Stimulated activated CD8-positive, alpha-beta memory T cell treated with anti-CD3 and anti-CD28 coated beads, Interleukin-7, amount 100 ng/mL, for 24 hours (primary cell): ENCODE results near the gene ADGRL2.
"Not testable (repeated sequence)": the region's sequence is repeated elsewhere in the genome, so short reads cannot be mapped to it uniquely, and the experiment has no call there.

Source experiments
- DNase-seq: peaks from one replicate; pipeline ENCODE4 v3.0.0-alpha.2; 2020; ENCODE audit warnings: low read depth

The ADGRL2 gene

DNA sequence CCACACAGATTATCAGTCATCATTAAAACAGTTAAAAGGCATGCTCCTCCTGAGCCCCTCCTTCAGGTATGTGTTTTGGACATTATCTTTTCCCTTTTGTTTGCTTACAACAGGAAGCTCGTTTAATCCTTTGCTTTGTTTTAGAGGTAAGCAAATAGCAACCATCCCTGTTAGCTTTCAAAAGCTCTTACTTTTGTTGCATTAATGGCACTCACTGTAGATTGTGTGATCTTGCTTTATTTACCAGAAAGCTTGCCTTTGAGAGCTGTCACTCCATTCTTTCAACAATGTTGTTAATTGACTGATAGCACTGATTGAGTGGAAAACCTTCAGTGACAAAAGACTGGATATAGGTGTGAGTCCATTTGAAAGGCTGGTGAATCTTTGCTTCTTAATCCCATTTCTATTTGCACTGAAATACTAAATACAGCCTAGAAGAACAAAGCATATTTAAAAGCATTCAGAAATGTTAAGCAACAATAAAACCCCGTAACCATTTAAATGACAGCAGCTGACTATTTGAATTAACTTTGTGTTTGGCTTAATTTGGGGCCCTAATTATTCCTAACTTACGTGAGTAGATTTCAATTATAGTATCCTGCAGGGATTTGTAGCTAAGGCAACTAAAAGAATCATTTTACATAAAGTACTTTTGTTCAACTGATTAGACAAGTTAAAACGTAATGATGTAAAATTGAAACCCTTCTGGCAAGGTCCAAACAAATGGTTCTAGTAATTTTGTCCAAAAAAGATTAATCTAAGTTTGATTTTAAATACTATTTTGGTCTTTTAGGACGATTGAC is 48.3 kb downstream of the ADGRL2 start:
- no peak for DNase-seq

DNA sequence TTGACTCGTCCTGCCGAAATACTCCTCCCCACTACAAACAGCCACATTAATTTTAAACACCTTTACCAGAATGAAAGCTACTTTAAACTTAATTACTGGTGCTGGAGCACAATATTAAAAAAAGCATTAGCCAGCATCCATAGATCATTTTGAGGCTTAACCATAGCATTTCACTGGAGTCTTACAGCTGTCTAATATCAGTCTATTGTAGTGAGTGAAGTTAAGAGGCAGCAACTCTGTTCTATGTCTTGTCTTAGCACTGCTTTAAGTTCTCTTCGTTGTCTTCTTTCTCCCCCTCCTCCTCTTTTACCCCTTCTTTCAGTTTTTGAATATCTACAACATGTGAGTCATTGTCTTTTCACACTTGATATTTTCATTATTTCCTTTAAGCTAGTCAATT is 49.3 kb downstream of the ADGRL2 start:
- no peak for DNase-seq

DNA sequence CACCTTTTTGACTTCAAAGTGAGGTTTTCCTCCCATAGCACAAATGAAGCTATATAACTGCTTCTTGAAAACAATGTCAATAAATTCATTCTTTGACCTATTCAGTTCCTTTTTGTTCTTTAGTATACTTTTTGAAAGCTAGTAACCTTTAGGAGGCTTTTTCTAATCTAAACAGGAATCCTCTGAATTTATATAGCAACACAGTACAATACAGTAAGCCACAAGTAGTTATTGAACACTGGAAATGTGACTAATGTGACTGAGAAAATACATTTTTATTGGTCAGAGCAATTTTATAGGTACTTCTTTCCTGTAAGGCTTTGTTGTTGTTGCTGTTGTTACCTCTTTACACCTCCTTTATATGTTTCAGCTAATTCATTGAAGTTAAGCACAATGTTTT is 49.8 kb downstream of the ADGRL2 start:
- no peak for DNase-seq

DNA sequence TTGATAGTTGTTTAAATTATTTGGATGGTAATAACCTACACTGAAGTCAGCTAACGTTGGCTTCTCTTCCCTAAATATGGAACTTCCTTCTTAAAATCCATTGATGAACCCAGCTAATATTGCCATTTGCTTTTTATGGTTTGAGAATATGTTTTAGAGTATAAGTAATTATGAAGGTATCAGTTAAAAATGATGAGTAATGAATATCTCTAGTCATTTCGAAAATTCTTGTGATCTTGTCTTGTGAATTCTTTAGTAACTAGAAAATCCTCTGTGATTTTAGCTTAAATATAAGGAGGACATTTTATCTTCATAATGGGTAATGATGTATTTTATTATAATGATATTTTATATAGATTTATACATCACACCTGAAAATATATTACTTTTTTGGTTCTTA is 50.5 kb downstream of the ADGRL2 start:
- no peak for DNase-seq

DNA sequence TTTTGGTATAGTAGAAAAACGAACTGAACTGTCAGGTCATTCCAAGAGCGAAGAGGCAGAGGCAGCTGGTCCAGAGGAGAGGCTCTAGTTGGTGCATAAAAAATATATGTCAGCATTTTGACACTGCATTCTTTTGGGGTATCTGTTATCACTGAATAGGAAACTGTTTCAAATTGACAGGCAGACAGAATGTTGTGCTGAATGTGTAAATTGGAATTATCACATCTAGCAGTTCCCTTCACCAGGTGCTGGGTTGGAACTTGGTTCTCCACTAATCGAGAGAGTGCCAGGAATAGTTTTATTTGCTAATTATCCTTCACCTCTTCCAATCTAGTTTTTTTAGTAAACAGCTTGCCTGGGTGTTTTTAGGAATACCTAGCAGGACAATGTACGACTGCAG is 52.2 kb downstream of the ADGRL2 start:
- DNase-seq = no peak

DNA sequence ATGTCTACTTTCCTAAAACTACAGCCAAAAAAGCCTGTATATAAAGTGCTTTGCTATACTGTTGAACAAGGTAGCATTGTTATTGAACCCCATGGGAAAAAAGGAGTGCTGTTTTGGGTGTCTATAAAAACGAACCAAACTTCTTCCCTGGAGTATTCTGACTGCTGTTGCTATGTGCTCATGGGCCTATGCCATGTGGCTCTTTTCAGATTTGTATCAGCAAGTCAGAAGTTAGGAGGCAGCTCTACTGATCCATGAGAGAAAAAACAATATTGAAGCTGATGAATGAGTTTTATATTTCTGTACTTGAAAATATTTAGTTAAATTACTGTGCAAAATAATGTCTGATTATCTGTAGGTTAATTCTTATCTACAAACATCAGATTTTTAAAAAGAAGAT is 66.5 kb downstream of the ADGRL2 start:
- no peak for DNase-seq

DNA sequence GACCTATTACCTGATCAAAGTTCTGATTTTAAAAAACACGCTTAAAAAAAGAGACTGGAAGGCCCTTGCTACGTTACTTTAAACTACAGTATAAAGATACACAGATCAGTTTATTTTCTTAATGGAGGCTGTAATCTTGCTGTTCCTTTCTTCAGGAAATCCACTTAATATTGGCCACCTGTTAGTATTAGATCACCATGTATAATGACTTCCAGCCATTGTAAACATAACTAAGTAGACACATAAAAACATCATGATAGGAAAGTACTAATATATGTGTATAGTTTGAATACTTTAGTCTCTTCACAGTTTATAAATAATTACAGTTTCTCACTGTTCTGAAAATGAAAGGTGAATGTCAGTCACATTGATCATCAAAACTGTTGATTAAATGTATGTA is 68.6 kb downstream of the ADGRL2 start:
- no peak for DNase-seq

DNA sequence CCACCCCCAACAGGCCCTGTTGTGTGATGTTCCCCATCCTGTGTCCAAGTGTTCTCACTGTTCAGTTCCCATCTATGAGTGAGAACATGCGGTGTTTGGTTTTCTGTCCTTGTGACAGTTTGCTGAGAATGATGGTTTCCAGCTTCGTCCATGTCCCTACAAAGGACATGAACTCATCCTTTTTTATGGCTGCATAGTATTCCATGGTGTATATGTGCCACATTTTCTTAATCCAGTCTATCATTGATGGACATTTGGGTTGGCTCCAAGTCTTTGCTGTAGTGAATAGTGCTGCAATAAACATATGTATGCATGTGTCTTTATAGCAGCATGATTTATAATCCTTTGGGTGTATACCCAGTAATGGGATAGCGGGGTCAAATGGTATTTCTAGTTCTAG is 70.4 kb downstream of the ADGRL2 start:
- DNase-seq = not testable (repeated sequence)

DNA sequence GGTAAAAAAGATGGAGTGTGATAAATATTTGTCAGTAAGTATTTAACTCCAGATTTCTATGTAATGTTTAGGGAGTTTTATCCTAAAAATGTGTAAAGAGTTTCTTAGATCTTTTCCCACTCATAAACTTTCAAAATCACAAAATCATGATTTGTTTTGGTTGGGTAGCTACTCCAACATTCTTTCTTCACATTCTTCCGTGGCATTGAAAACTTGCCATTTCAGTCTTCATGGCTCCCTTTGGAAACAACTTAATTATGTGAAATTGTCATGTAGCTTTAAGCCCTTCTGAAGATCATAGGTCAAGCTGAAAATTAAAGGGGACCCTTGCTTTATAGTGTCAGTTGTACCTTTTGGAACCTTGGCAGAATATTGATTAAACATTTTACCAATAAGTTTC is 73.2 kb downstream of the ADGRL2 start:
- DNase-seq = no peak

DNA sequence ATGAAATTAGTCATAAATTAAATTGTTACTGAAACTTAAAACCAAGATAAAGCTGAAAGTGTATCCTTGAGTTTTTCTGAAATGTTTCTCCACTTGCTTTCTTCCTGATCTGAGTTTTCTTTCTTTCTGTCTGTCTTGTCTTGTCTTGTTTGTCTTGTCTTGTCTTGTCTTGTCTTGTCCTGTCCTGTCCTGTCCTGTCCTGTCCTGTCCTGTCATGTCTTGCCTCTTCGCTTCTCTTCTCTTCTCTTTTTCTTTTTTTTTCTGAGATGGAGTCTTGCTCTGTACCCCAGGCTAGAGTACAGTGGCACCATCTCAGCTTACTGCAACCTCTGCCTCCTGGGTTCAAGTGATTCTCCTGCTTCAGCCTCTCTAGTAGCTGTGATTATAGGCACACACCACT is 73.7 kb downstream of the ADGRL2 start:
- no peak for DNase-seq

DNA sequence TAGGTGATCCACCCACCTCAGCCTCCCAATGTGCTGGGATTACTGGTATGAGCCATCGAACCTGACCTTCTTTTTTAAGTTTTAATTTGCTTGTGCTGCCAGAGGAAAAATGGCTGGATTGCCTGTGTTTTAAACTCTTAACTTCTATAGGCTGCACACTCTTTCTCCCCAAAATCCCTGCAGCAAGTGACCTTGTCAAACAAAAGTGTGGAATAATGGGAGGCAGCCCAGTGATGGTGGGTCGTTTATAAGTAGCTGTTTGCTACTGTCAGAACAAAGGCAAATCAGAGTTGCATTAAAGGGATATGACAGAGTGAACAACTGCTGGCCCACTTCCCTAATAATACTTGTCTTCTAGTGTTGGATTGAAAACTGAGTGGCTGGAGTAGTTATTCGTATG is 74.2 kb downstream of the ADGRL2 start:
- DNase-seq = no peak

DNA sequence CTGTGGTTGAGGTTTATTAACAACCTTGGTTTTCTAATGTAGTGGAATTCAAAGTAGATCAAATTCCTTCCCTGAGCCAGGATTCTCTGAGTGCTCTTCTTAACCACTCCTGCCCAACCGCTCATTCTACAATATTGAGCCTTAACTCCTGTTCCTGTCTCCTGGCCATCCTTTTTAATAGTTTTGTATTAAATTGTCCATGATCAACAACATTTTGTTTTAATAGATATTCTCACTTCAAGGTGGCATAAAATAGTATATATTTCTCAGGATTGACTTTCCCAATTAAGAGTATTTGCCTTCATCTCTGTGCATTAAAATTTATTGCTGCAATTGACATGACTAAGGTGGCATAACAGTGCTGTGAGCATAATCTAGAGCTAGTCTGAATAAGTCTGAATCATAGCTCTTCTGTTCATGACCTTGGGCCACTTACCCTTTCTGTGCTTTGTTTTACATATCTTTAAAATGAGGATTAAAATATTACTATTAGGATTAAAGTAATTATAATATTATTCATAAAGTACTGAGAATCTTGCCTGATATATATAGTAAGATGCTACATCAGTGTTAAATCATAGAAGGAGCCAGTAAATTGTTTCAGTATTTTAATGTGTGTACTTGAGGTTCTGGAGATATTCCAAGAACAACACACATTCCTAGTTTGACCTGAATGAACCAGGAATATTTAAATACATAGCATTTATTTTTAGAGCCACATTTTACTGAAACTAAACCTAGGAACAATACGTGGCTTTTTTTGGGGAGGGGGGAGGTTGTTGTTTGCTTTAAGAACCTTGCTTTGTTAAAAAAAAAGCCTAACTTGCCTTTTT is 76.4 kb downstream of the ADGRL2 start:
- DNase-seq = no peak

DNA sequence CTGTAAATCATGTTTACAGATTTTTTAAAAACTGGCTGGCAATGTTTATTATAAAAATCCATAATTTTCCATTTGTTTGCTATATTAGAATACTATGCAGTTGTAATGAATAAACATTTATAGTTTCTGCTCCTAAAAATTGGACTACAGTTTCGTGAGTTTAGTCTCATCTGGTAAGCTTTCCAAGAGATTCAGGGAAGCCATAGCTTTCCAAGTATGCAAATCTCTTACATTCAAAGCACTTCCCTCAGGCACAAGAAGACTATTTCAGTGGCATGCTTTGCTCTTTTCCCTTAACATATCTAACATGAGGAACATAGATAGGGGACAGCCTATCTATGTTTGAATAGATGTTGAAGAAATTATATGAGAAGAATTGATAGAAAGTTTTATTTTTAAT is 77.2 kb downstream of the ADGRL2 start:
- DNase-seq = no peak

DNA sequence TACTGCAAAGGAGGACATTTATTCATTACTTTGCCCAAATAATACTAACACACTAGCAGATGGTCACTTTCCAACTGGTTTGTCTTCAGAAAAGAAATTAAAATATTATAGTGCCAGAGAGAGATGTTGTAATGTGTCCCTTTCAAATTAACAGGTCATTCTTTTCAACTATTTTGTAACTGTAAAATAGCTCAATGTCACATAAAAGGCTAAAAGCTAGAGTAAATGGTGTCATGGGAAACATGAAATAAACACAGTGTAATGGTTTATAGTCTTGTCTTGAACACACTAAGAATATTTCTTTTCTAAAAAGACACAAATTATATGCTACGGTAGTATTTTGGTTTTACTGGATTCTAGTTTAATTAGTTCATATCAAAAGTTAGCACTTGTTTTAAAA is 77.8 kb downstream of the ADGRL2 start:
- no peak for DNase-seq

DNA sequence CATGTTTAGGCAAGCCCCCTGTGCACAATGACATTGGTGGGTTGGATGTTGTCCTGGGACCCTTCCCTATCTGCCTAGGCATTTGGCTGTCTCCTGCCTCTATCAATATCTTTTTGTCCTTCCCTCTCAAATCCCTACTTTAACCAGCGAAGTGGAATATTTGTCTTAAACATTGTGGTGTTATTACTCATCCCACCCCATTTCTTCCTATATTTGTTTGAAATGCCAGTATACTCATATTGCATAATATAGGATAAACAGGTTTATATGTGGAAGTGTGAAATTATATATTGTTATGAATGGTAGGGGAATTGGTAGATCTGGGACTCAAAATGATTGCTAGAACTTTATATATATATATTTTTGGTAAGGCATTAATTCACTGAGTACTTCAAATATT is 80.0 kb downstream of the ADGRL2 start:
- no peak for DNase-seq

DNA sequence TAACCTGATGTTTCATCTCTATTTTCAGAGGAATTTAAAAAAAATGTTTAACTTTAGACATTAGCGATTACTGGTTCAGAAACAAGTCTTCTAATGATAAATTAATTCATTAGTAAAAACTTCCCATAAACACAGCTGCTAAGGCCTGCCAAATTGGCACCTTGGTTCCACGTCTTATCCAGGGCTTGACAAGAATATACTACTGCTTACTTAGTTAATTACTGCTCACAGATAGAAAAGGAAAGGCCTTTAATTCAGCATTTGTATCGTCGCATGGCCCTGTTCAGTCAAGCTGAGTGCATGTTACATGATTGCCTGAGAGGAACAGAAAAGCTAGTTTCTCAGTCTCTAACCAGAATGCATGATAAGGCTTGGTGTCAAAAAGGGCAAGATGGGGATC is 84.6 kb downstream of the ADGRL2 start:
- DNase-seq = no peak

DNA sequence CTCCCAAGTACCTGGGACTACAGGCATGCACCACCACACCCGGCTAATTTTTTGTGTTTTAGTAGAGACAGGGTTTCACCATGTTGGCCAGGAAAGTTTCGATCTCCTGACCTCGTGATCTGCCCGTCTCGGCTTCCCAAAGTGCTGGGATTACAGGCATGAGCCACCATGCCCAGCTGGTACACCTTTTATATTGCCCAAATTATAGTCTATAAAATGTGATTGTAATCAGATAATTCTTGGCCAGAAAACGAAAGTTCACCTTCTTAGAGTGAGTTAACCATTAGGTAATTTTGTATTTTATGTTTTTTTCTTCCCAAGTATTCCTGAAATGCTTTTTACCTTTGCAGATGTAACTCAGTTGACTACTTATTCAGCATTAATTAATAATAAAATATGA is 85.6 kb downstream of the ADGRL2 start:
- DNase-seq = not testable (repeated sequence)

DNA sequence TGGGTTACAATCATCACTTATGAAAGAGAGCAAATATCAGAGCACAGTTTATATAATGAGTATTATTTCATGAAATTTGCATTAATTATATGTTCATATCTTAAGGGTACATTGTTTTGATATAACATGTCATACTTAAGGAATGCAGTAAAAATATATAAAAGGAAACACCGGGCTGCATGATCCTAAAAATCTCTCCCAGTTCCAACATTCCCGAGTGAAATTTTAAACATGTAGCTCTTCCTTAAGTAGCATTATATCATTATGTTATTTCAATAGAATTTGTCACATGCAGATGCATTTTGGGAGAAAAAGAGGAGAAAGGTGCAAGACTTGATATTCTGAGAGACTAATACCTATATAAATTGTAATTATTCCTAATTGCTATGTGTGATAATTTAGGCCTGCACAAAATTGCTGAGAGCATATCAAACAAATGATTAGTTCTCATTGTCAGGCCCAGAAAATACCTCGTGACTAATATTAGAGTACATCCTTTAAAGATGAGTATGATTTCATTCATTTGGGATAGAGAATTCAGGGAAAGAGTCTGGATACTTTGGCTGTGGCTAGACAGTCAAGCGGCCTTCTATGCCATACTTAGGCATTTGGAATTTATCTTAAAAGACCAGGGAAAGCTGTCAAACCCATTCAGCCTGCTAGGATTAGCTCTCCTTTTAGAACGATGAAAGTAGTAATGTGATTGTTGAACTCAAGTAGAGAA is 86.8 kb downstream of the ADGRL2 start:
- DNase-seq = no peak

DNA sequence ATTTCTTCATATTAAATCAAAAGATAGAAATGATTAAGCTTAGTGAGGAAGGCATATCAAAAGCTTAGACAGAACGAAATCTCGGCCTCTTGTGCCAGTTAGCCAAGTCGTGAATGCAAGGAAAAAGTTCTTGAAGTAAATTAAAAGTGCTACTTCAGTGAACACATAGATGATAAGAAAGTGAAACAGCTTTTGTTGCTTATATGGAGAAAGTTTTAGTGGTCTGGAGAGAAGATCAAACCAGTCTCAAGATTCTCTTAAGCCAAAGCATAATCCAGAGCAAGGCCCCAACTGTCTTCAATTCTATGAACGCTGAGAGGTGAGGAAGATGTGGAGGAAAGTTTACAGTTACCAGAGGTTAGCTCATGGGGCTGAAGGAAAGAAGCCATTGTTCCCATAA is 88.4 kb downstream of the ADGRL2 start:
- DNase-seq = no peak

DNA sequence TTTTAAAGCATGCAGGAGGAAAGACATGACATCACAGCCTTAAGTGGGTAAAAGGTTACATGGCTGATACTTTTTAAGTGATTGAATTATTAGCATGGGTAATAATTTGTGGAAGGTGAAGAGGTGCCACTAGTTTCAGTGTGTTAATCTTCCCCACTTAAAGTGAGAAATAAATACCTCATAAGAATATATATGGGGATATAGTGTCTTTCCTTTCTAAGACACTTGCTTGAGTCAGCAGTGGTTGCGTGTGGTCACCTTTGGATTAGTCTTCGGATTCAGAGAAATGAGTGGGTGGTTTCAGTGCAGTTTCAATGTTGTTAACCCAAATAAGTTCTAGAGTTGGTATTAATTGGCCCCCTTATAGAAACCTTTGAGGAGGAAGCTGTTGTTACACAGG is 94.1 kb downstream of the ADGRL2 start:
- no peak for DNase-seq

DNA sequence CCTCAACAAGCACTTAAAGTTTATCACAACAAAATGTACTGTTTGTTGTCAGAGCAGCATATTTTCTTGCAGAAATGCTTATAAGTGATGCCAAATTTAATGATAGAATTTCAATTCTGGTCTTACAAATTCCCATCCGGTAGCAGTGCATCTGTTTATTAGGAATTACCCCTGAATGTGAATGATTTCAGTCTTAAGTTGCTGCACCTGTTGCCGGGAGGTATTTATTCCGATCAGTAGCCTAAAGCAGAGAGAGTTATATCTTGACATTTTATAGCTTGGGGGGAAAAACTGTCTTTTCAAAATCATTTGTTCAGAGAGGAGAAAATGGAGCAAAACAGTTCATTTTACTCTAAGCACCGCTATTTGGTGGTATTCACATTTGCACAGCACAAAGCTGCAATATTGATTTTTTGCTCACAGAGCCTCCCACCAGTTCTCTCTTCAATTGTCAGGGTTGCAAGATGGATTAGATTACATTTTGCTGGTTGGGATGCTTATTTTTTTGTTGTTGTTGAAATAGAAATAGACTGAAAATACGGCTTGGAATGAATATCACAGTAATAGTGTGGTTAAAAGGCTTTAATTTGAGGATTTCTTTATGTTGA is 98.6 kb downstream of the ADGRL2 start:
- no peak for DNase-seq

DNA sequence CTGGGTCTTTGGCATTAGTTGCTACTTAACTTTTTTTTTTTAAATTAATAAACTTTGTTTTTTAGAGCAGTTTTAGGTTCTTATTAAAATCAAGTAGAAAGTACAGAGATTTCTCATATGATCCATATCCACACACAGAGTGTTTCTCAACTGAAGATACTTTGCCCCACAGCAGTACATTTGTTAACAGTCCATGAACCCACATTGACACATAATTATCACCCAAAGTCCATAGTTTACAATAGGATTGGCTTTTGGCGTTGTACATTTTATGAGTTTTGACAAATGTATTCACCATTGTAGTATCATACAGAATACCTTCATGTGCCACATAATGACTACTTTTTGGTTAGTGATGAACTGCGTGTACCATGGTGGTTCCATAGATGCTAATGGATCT is 106.8 kb downstream of the ADGRL2 start:
- DNase-seq = no peak

DNA sequence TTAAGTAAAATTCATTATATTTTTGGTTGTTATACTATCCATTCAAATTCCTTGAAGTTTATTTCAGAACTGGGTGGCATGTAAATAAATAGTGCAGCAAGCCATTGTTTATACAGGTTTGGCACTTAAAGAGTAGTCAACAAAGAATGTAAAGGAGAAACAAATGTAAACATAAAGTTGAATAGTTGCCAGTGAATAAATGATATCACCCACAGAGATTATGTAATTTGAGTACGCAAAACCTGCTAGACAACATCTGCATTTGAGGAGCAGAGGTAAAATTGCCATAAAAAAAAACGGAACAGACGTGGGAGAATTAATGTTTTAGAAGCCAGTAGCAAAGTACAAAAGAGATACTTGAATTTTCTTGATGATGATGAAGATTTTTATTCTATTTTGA is 111.6 kb downstream of the ADGRL2 start:
- no peak for DNase-seq
